OCI-LY7 (cell line): ENCODE results near the gene CA10. TPM values are rescaled to one million over a fixed set of nuclear protein-coding genes. Genes with fewer than 3 reads are reported as not detected.

Experiments
- BruUV-seq: library from RNA; stranded (reverse); fragments of 400-500 nt; replicated peaks from 2 replicates; lab custom pipeline; 2021; lab: Mats Ljungman, UMichigan
- CTCF ChIA-PET: fragments of 300-600 bp; sonication (Branson Sonifier 250); formaldehyde crosslinking; loops from one replicate; lab custom pipeline; 2022; ENCODE audit warnings: antibody characterized with exemption; ENCODE audit not compliant: unreplicated experiment; lab: Charles Lee
- POLR2A ChIA-PET: fragments of 300-600 bp; sonication (Branson Sonifier 250); formaldehyde crosslinking; loops from one replicate; lab custom pipeline; 2022; ENCODE audit warnings: antibody characterized with exemption; lab: Charles Lee
- DNase-seq: peaks from one replicate; pipeline ENCODE4 v3.0.0-alpha.2; 2015; ENCODE audit warnings: low spot score
- H2AFZ ChIP-seq: fragments of 200-600 bp; sonication (generic), shearing (Covaris generic); 2 replicates; pipeline ENCODE4 v1.6.1; 2014; ENCODE audit warnings: mild to moderate bottlenecking, antibody characterized with exemption, low read length, moderate library complexity
- H3K27ac ChIP-seq: fragments of 200-600 bp; sonication (generic); 2 replicates; pipeline ENCODE4 v1.5.1; 2014; ENCODE audit warnings: mixed run types, low read depth, mild to moderate bottlenecking, moderate library complexity, low read length, inconsistent platforms; ENCODE audit not compliant: poor library complexity, severe bottlenecking
- H3K36me3 ChIP-seq: fragments of 200-600 bp; sonication (generic); 2 replicates; pipeline ENCODE4 v1.6.1; 2014; ENCODE audit warnings: mild to moderate bottlenecking, antibody characterized with exemption, low read length, moderate library complexity, mixed read lengths; ENCODE audit not compliant: insufficient read depth
- H3K4me1 ChIP-seq: fragments of 200-600 bp; sonication (generic); 2 replicates; pipeline ENCODE4 v1.5.1; 2014; ENCODE audit warnings: mild to moderate bottlenecking, low read length; ENCODE audit not compliant: insufficient read depth, poor library complexity, severe bottlenecking
- H3K4me2 ChIP-seq: fragments of 200-600 bp; sonication (generic); 2 replicates; pipeline ENCODE4 v1.6.1; 2014; ENCODE audit warnings: mild to moderate bottlenecking, low read length
- H3K4me3 ChIP-seq: fragments of 200-600 bp; sonication (generic); 2 replicates; pipeline ENCODE4 v1.5.1; 2014; ENCODE audit warnings: mild to moderate bottlenecking, low read depth, low read length; ENCODE audit not compliant: poor library complexity, severe bottlenecking
- H3K79me2 ChIP-seq: fragments of 200-600 bp; sonication (generic); 2 replicates; pipeline ENCODE4 v1.6.1; 2016; ENCODE audit warnings: low read depth, mild to moderate bottlenecking, low read length, moderate library complexity, mixed read lengths; ENCODE audit not compliant: insufficient read depth
- H3K9me2 ChIP-seq: fragments of 200-600 bp; sonication (generic); 2 replicates; pipeline ENCODE4 v1.6.1; 2016; ENCODE audit warnings: mild to moderate bottlenecking, low read length, mixed read lengths; ENCODE audit not compliant: insufficient read depth
- H3K9me3 ChIP-seq: fragments of 200-600 bp; sonication (generic); 2 replicates; pipeline ENCODE4 v1.6.1; 2014; ENCODE audit warnings: mild to moderate bottlenecking, mixed run types, low read length, mixed read lengths
- H4K20me1 ChIP-seq: fragments of 200-600 bp; sonication (generic); 2 replicates; pipeline ENCODE4 v1.6.1; 2014; ENCODE audit warnings: mild to moderate bottlenecking, antibody characterized with exemption, low read length, moderate library complexity, mixed read lengths; ENCODE audit not compliant: insufficient read depth
- EZH2phosphoT487 ChIP-seq: fragments of 200-600 bp; sonication (generic); IDR thresholded peaks from 2 replicates; pipeline ENCODE4 v1.6.1; 2018; ENCODE audit warnings: low read depth, borderline replicate concordance, mild to moderate bottlenecking, mixed run types, antibody characterized with exemption, low read length, moderate library complexity, mixed read lengths
- intact Hi-C: fragments of 100-400 bp; cut with micrococcal nuclease; formaldehyde crosslinking; loops from one replicate; pipeline ENCODE4 v1.10.0; 2022; ENCODE audit not compliant: unreplicated experiment
- total RNA-seq, 2 experiments: library from RNA; depleted of rRNA in 1 of 2; stranded (reverse); fragments of >200 nt in 1 of 2; shearing (Covaris generic) in 1 of 2; gene quantifications; 2 replicates each; pipeline ENCODE4 v1.2.3, GENCODE V29; 2014 to 2022
- TF ChIP-seq, protein P1 (sequence below): fragments of 200-600 bp; sonication (generic); conservative IDR thresholded peaks from 2 replicates; pipeline ENCODE4 v1.5.1; 2014; ENCODE audit warnings: mild to moderate bottlenecking, antibody characterized with exemption, low read length, moderate library complexity, mixed read lengths

CA10 gene
- total RNA-seq, 2 experiments from 2014 or later, result not detected

DNA sequence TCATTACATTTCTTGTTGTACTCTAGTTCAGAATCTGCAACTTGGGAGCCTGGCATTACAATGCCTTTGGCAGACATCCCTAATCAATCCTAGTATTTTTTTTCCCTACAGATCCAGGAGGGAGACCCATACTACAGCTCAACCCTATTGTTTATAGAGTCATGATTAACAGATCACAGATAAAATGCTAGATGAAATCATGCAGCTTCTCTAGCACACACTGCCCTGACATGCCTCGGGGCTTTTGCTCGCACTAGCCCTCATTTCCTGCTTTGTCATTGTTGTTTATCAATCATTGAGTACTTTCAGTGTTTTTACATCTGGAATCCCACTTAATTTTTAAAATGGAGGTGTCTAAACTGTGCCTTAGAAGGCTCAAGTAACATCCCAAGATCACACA, 412.5 kb downstream of the CA10 start:
- Histone ChIP-seq H3K36me3 (no peaks in the 10 kb centered on the region), H3K4me2 (no peak overlapping the region), H2AFZ (no peak overlapping the region), H3K9me3 (no peaks in the 10 kb centered on the region), H4K20me1 (no peaks in the 10 kb centered on the region), H3K79me2 (no peaks in the 10 kb centered on the region), H3K4me1 (no peaks in the 10 kb centered on the region), H3K9me2 (no peaks in the 10 kb centered on the region), H3K27ac (no peak overlapping the region), H3K4me3 (no peak overlapping the region)
- TF ChIP-seq, protein P1, sequence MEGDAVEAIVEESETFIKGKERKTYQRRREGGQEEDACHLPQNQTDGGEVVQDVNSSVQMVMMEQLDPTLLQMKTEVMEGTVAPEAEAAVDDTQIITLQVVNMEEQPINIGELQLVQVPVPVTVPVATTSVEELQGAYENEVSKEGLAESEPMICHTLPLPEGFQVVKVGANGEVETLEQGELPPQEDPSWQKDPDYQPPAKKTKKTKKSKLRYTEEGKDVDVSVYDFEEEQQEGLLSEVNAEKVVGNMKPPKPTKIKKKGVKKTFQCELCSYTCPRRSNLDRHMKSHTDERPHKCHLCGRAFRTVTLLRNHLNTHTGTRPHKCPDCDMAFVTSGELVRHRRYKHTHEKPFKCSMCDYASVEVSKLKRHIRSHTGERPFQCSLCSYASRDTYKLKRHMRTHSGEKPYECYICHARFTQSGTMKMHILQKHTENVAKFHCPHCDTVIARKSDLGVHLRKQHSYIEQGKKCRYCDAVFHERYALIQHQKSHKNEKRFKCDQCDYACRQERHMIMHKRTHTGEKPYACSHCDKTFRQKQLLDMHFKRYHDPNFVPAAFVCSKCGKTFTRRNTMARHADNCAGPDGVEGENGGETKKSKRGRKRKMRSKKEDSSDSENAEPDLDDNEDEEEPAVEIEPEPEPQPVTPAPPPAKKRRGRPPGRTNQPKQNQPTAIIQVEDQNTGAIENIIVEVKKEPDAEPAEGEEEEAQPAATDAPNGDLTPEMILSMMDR, result no peak
- TF ChIP-seq EZH2phosphoT487, result no peak
- POLR2A ChIA-PET, result no interaction called here
- CTCF ChIA-PET, result no interaction called here
- DNase-seq, result no peak
- intact Hi-C loops, result loop anchor here (10.0 kb wide), 1 partner anchor 61 kb away; no protein-coding TSS in a partner anchor
- BruUV-seq, result no TSS peak

DNA sequence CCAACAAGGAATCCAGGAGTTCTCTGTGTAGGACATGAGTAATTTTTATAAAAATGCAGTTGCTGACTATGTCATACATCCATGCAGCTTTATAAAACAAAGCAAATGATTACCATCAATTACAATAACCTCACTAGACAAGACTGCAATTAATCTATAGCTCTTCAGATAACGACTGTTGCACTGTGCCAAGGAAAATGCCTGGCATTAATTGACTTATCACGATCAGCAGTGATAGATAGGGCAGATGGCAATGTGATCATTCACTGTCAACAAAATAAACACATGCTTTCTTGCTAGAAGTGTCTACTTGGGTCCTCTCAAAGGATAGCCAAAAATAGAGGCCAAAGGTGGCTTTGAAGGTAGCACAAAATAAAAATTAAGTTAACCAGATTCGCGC, 415.0 kb downstream of the CA10 start:
- H2AFZ ChIP-seq, result no peak overlapping the region
- H3K4me1 ChIP-seq, result no peaks in the 10 kb centered on the region
- no peak overlapping the region for H3K4me2 ChIP-seq
- intact Hi-C loops, result loop anchor here (10.0 kb wide), 1 partner anchor 59 kb away; no protein-coding TSS in a partner anchor
- no peaks in the 10 kb centered on the region for H3K9me3 ChIP-seq
- no peak for DNase-seq
- no peaks in the 10 kb centered on the region for H4K20me1 ChIP-seq
- H3K36me3 ChIP-seq, result no peaks in the 10 kb centered on the region
- TF ChIP-seq EZH2phosphoT487, result no peak
- TF ChIP-seq, protein P1, result no peak
- H3K79me2 ChIP-seq, result no peaks in the 10 kb centered on the region
- H3K9me2 ChIP-seq, result no peaks in the 10 kb centered on the region
- H3K27ac ChIP-seq, result no peak overlapping the region
- no peak overlapping the region for H3K4me3 ChIP-seq
- CTCF ChIA-PET, result no interaction called here
- POLR2A ChIA-PET, result interaction anchor here (0.5 kb wide), 1 partner anchor 1390 kb away, joined by 5 read pairs; no protein-coding TSS in a partner anchor
- BruUV-seq, result no TSS peak

DNA sequence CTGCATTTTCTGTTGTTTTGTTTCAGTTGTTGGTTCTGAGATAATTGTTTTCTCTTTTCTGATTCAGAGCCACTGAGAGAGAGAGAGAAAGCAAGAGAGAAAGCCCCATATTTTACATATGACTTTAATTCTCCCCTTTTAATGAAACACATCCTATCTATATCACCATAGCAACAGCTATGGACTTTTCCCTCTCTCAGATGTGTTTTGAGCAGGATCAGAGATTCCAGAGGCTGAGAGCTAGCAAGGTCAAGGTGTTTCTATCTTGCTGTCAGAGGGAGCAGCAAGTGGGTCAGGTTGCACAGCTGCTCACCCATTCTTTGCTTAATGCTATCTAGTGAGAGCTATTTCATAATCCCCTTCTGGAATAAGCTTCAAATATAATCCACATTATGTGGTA, 415.9 kb downstream of the CA10 start:
- no peak overlapping the region for H3K4me3 ChIP-seq
- TF ChIP-seq EZH2phosphoT487, result no peak
- TF ChIP-seq, protein P1, result no peak
- H3K4me1 ChIP-seq, result no peaks in the 10 kb centered on the region
- no peak overlapping the region for H3K27ac ChIP-seq
- ChIA-PET CTCF (no interaction called here), POLR2A (no interaction called here)
- no peaks in the 10 kb centered on the region for H3K9me2 ChIP-seq
- H3K9me3 ChIP-seq, result no peaks in the 10 kb centered on the region
- DNase-seq, result no peak
- H3K79me2 ChIP-seq, result no peaks in the 10 kb centered on the region
- H3K4me2 ChIP-seq, result no peak overlapping the region
- no TSS peak for BruUV-seq
- no peaks in the 10 kb centered on the region for H4K20me1 ChIP-seq
- intact Hi-C loops, result loop anchor here (10.0 kb wide), 1 partner anchor 58 kb away; no protein-coding TSS in a partner anchor
- no peak overlapping the region for H2AFZ ChIP-seq
- H3K36me3 ChIP-seq, result no peaks in the 10 kb centered on the region
